ENCODE measurements around the gene CALHM3.

Gene CALHM3

DNA sequence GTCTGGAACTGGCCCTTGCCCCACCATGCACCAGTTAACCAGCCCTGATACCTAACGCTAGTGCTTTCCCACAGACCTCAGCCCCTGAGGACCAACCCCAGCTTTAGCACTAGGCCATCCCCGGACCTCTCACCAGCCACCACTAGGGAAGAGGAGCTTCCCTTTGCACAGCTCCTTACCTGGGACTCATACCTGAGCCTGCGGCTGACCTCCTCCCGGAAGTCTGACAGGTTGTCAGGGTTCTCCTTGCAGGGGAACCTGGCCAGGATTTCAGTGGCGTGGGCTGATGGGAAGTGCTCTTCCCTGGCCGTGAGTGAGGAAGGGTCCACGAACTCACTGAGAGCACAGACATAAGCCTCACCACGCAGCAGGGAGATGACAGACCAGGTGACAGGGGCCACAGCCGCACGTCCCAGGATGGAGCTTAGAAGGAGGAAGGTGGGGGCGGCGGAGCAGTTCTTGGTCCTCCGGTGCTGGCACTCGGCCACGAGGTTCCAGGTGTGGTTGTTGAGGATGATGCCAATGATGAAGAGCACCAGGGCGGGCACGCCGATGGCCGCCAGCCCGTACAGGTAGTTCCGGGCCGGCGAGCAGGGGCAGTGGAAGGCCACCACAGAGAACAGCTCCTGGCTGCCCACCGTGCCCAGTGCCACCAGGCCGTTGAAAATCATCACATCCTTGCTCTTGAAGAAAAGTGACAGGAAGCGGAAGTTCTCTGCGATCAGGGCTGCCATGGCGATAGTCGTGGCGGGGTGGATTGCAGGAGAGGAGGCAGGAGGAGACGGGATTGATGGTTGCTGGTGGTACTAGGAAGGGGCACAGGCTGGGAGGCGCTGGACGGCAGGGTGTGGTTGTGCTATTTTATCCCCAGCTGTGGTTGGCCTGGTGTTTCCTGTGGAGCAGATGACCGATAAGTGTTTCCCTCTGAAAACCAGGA, 29.6 kb downstream of the CALHM3 start:
- DNase-seq = no peak

DNA sequence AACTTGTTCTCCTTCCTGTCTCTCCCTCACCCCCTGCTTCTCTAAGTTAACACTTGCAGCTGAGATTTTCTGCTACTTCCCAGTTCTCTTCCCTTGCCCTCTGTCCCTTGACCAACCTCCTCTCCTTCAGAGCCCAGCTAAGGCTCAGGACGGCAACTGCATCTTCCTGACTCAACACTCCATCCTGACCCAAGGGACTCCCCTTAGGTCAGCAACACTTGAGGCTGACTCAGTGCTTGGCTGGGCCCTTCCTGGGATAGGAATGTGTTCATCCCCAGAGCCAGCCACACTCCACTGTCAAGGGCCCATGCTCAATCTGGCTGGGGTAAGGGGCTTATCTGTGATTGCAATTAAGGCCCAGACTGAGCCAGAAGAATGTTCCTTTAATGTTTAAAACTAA, 30.3 kb downstream of the CALHM3 start:
- peak; percentile 80 for DNase-seq

DNA sequence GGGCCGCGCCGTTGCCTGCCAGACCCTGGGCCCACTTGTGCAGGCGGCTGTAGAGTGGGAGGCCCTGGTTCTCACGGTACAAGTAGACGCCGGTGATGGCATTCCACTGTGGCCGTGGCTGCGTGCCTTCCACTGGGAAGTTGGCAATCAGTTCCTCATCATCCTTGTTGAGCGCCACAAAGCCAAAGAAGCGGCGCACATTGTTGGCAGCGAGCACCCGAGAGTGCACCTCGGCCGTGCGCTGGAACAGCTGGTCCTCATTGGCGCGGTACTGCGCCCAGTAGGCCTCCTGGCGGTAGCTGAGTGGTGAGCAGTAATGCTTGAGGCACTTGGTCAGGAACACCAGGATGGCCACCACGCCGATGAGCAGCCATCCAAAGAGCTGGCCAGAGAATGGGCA, 31.9 kb downstream of the CALHM3 start:
- DNase-seq = no peak

DNA sequence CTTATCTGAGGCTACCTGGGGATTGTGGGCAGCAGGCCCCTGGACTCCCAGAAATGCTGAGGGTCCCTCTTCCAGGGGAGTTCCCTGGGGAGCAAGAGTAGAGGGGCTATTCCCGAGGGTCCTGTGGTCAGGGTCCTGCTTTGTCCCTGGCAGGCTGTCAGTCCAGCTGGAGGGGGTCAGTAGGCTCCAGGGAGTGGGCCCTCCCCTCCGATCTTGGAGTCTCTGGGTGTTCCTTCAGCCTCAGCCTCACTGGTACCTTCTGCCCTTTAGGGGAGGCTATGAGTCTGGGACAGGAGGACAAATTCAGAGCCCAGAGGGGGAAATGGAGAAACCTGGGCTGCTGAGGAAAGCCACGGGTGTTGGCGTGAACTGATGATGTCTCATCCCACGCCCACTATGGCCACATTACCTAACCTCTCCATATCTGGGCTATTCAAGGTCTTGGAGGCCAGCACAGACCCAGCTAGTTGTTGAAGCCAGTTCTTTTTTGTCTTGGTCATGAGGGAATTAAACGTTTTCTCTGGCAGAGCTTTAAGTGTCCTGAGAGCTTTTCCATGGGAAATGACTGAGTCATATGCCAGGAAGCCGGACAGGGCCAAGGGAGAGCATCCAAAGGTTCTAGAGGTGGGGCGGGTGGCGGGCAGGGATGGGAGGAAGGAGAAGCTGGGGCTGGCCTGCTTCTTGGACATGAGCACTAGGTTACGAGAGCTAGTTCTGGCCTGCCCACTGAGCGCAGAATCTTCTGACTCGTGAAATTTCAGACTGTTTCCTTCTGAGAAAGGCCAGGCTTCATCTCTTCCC, 33.1 kb downstream of the CALHM3 start:
- DNase-seq = peak; percentile 27

DNA sequence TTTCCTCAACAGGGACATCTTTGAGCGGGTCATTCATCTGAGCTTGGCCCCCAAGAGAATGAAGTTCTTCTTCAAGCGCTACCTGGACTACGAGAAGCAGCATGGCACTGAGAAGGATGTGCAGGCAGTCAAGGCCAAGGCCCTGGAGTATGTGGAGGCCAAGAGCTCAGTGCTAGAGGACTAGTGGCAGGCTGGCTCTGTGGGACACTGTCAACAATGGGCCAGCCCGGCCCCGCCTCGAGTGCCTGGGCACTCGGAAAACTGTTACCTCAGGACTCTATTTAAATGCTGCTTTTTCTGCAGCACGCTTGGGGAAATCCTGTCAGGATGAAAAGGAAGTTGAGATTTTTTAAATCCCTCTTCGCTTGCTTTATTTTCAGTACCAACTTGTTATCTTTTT, 33.7 kb downstream of the CALHM3 start:
- no peak for DNase-seq

DNA sequence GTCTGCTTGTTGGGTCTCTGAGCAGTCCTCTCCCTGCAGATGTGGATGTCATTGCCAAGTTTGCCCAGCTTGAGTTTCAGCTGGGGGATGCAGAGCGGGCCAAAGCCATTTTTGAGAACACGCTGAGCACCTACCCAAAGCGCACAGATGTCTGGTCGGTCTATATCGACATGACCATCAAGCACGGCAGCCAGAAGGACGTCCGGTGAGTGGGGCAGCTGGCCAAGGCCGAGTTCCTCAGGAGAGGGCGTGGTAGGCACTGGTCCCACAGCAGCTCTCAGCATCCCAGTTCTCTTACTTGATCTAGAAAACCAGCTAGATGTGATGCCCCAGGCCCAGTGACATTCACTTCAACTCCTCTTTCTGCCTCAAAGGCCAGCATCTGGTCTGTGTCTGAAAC, 34.6 kb downstream of the CALHM3 start:
- no peak for DNase-seq

DNA sequence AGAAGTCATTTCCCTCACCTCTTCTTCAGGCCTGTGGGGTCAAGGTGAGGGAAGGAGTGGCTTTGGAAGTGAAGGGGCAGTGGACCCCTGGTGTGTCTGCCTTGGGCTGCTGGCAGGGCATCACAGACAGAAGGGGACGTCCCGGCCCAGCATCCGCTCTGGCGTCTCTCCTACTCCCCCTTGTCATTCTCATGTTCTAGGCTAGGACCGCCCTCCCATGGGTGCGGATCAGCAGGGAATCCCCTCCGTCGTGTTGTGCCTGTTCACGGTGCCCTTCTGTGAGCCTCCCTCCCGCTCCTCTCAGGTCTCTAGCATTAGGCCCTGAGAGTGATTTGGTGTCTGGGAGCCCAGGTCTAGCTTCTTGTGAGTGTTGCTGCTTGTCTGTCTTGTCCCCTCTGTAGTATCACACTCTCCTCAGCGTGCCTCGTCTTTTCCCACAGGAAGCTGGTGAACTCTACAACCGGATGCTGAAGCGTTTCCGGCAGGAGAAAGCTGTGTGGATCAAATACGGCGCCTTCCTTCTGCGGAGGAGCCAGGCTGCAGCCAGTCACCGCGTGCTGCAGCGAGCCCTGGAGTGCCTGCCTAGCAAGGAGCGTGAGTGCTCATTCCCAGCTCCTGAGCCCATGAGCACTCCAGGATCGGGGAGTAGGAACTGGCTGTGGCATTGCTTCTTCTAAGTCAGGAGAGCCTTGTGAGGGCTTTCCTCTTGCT, 35.4 kb downstream of the CALHM3 start:
- no peak for DNase-seq

DNA sequence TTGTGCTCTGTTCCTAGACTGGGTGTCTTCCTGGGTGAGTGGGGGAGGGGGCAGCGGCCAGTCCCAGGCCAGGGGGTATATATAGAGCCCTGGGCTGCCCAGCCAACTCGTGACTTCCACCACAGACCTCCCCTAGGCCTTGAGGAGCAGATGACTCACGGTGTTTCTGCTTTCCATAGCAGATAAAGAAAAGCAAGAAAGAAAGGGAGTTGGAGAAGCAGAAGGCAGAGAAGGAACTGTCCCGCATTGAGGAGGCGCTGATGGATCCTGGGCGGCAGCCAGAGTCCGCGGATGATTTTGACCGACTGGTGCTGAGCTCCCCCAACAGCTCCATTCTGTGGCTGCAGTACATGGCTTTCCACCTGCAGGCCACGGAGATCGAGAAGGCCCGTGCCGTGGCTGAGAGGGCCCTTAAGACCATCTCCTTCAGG, 37.0 kb downstream of the CALHM3 start:
- peak; percentile 10 for DNase-seq

DNA sequence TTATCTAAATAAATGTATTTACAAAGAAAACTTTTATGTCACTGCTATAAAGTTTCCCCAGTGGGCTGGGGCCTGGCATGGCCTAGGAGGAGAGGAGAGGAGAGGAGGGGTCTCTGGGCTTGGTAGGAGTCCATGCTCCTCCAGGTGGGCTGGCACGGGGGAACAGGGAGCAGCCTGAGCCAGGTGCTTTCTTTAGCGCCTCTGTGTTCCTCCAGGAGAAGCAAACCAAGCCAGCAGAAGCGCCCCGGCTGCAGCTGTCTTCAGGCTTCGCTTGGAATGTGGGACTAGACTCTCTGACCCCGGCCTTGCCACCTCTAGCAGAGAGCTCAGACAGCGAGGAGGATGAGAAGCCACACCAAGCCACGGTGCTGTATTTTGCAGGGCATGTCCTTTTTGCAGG, 37.4 kb downstream of the CALHM3 start:
- DNase-seq = no peak

DNA sequence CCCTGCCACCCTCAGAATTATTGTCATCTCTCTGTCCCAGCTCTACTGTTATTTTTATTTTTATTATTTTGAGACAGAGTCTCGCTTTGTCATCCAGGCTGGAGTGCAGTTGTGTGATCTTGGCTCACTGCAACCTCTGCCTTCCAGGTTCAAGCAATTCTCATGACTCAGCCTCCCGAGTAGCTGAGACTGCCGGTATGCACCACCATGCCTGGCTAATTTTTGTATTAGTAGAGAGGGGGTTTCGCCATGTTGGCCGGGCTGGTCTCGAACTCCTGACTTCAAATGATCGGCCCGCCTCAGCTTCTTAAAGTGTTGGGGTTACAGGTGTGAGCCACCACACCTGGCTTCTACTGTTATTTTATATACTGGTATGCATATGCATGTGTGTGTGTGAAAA, 37.8 kb downstream of the CALHM3 start:
- DNase-seq = no peak

DNA sequence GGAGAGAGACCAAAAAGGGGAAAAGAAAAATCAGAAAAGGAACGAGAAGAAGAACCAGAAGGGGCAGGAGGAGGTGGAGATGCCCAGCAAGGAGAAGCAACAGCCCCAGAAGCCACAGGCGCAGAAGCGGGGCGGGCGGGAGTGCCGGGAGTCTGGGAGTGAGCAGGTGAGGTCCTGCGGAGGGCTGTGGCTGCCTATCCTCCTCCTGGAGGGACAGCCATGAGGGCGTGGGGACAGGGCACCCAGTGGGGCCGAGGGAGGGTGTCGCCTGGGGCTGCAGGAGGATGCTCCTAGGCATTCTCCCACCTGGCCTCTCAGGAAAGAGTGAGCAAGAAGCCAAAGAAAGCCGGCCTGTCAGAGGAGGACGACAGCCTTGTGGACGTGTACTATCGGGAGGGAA, 38.6 kb downstream of the CALHM3 start:
- no peak for DNase-seq

DNA sequence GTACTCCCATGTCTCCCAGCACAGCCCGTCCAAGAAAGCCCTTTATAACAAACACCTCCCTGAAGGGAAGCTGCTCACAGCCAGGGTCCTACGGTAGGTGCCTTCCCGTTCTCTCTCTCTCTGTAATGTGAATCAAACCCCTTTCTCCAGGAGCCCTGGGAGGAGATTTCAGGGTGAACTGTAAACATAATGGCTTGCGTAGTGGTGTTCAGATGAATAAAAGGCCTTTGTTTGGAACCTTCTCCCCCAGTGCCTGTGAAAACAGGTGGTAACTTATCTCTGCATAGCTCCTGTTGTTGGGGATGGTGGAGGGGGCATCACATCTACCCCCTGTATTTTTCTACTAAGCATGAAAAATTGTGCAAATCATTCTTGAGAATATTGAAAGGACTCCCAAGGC, 39.3 kb downstream of the CALHM3 start:
- DNase-seq = no peak

DNA sequence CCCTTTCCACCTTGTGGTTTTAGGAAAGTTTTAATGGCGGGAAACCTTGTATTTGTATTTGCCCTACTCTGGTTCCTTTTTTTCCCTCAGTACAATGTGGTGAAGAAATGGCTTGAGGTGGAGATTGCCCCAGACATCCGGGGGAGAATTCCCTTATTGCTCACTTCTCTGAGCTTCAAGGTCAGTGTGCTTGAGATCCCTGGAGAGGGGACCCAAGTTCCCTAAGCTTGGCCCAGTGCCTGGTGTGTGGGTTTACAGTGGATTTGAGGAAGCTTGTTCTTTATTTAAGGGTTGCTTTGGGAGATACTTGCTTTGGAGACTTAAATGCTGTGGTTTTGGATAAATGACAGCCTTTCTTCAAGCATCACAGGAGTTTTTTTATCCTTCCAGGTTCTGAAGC, 45.2 kb downstream of the CALHM3 start:
- DNase-seq = peak; percentile 21

DNA sequence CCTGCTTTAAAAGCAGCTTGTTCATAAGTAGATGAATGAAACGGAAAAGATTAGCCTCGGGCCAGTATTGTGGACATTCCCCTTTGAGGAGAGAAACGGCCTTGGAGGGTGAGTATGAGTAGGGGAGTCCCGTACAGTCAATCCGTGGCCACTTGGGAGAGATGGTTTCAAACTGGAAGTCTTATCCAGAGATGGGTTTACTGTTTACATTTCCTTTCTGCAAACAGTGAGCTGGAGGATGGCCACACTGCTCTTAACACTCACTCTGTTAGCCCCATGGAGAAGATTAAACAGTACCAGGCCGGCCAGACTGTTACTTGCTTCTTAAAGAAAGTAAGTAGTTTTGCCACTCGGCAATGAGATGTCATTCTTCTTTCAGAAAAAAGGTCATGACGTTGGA, 47.1 kb downstream of the CALHM3 start:
- no peak for DNase-seq

DNA sequence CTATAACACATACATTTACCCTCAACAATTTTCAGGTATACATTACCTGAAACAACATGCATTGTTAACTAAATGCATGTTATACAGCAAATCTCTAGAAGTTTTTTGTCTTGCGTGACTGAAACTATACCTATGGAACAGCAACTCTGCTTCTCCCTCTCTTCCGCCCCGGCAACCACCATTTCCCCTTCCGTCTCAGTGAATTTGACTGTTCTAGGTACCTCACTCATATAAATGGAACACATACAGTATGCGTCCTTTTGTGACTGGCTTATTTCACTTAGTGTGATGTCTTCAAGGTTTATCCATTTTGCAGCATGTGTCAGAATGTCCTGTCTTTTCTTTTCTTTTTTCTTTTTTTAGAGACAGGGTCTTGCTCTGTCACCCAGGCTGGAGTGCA, 49.4 kb downstream of the CALHM3 start:
- DNase-seq = no peak

DNA sequence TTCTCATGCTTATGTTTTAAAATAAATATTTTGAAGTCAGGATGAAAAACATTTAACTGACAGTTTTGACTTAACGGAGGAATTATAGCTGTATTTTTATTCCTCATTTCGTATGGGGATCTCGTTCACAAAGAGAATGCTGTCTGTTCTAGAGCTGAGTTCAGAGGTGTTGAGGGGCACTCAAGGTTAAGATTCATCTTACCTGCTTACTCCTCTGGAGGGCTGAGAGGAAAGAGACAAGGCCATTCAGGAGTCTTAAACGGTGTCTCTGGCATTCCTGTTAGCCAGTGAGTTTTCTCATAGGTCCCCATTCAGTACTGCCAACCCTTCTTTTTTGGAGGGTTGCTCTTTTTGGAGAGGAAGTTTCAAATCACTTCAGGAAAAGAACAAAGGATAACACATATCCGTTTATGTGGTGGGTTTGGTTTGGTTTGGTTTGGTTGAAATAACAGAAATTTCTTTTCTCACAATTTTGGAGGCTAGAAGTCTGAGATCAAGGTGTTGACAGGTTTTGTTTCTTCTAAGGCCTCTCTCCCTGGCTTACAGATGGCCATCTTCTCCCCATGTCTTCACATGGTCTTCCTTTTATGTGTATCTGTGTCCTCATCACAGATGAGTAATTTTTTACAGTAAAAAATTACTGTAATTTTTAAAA, 49.9 kb downstream of the CALHM3 start:
- DNase-seq = no peak

DNA sequence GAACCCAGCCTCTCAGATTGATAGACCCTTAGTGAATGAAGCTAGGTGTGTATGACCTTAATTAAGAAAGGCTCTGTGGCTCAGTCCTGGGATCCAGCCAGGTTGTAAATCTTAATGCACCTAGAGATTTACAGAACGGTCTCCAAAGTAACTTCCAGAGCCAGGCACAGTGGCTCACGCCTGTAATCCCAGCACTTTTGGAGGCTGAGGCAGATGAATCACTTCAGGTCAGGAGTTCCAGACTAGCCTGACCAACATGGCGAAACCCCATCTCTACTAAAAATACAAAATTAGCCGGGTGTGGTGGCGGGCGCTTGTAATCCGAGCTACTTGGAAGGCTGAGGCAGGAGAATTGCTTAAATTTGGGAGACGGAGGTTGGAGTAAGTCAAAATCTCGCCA, 51.2 kb downstream of the CALHM3 start:
- no peak for DNase-seq

DNA sequence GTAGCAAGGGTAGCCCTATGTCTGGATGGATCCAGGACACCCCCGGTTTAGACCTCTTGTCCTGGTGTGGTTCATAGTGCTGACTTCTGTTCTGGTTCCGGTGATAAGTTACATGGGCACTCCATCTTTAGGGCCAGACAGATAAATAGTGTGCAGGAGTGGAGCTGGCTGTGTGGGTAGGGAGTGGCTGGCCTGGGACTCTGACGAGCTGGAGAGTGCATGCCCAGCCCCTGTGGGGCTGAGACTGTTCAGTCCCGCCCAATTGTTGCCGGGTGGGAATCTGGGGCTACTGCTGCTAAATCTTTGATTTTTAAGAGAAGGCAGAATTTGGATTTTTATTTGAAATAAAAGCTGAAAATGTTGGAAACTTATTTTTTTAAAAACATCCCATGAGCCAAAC, 55.3 kb downstream of the CALHM3 start:
- no peak for DNase-seq
